CD4-positive, alpha-beta T cell (primary cell): Measurements from ENCODE around the gene KLRF2. TPM values are rescaled to one million over a fixed set of nuclear protein-coding genes. Genes with fewer than 3 reads are reported as not detected.

ENCODE experiments used
- ATAC-seq: fragments of 200-7000 bp; cut with Tn5 transposase; one replicate; pipeline ENCODE4 v1.10.0; 2022; ENCODE audit warnings: mild to moderate bottlenecking; ENCODE audit not compliant: poor library complexity
- CTCF ChIA-PET: fragments of 350-600 bp; sonication (Branson Sonifier 250); formaldehyde crosslinking; loops from one replicate; lab custom pipeline; 2021; ENCODE audit warnings: antibody characterized with exemption, inconsistent platforms; lab: Charles Lee
- POLR2A ChIA-PET: fragments of 350-600 bp; sonication (Branson Sonifier 250); formaldehyde crosslinking; loops from one replicate; lab custom pipeline; 2021; ENCODE audit warnings: antibody characterized with exemption, inconsistent platforms; lab: Charles Lee
- DNase-seq, 14 experiments: peaks; one replicate each; pipeline ENCODE4 v3.0.0-alpha.2; 2013 to 2020; ENCODE audit warnings: mixed read lengths in 2 of 14
- H3K27ac ChIP-seq, 2 donors: one replicate each; pipeline versions ENCODE4 v1.5.1 to v1.7.0; 2013; ENCODE audit warnings: low read length in 2 of 2, low read depth in 1 of 2, mild to moderate bottlenecking in 1 of 2
- H3K27me3 ChIP-seq, 2 experiments: 1 replicate in 1 of 2; 2 replicates in 1 of 2; pipeline versions ENCODE4 v1.6.1 to v1.7.0; 2013; ENCODE audit warnings: low read length in 2 of 2, control low read depth in 1 of 2, mild to moderate bottlenecking in 1 of 2, moderate library complexity in 1 of 2; ENCODE audit not compliant: insufficient read depth in 2 of 2, control insufficient read depth in 1 of 2
- H3K36me3 ChIP-seq: one replicate; pipeline ENCODE4 v1.6.1; 2013; ENCODE audit warnings: low read length, control low read depth; ENCODE audit not compliant: insufficient read depth
- H3K4me1 ChIP-seq: one replicate; pipeline ENCODE4 v1.6.1; 2013; ENCODE audit warnings: low read length, control low read depth; ENCODE audit not compliant: insufficient read depth
- H3K4me3 ChIP-seq: one replicate; pipeline ENCODE4 v1.5.1; 2013; ENCODE audit warnings: mild to moderate bottlenecking, low read length, moderate library complexity
- H3K9me3 ChIP-seq, 2 experiments: 1 replicate in 1 of 2; 2 replicates in 1 of 2; pipeline versions ENCODE4 v1.6.1 to v1.7.0; 2013; ENCODE audit warnings: low read length in 2 of 2, mild to moderate bottlenecking in 2 of 2, control low read depth in 1 of 2, moderate library complexity in 1 of 2; ENCODE audit not compliant: control insufficient read depth in 1 of 2, insufficient read depth in 1 of 2
- H3K27ac Mint-ChIP-seq: one replicate; pipeline ENCODE4 v1.8.0; 2020; ENCODE audit warnings: mixed read lengths
- H3K27me3 Mint-ChIP-seq: one replicate; pipeline ENCODE4 v1.8.0; 2021; ENCODE audit warnings: mixed read lengths
- H3K36me3 Mint-ChIP-seq: one replicate; pipeline ENCODE4 v1.8.0; 2021; ENCODE audit warnings: low read depth, mixed read lengths
- H3K4me1 Mint-ChIP-seq: one replicate; pipeline ENCODE4 v1.8.0; 2021; ENCODE audit warnings: low read depth, mixed read lengths
- H3K4me3 Mint-ChIP-seq: one replicate; pipeline ENCODE4 v1.8.0; 2020; ENCODE audit warnings: mild to moderate bottlenecking, mixed read lengths
- H3K9me3 Mint-ChIP-seq: one replicate; pipeline ENCODE4 v1.8.0; 2020; ENCODE audit warnings: mixed read lengths
- CTCF ChIP-seq: fragments of 200-600 bp; IDR thresholded peaks from one replicate; pipeline ENCODE4 v1.8.0; 2022; ENCODE audit warnings: antibody characterized with exemption, mild to moderate bottlenecking
- intact Hi-C, 2 experiments: fragments of 100-400 bp; cut with DNase I in 1 of 2; cut with micrococcal nuclease in 1 of 2; formaldehyde crosslinking; loops; one replicate each; pipeline versions ENCODE4 v1.15.1 to v1.9.0; 2023 to 2025; cut with DNase I, micrococcal nuclease
- total RNA-seq, 174 experiments: library from RNA in 2 of 174; stranded (reverse) in 2 of 174; gene quantifications; one replicate each; pipeline ENCODE4 v1.2.3 and lab custom pipeline; 2021 to 2026

The KLRF2 gene
- total RNA-seq, 2 experiments from 2014 or later = not detected

DNA sequence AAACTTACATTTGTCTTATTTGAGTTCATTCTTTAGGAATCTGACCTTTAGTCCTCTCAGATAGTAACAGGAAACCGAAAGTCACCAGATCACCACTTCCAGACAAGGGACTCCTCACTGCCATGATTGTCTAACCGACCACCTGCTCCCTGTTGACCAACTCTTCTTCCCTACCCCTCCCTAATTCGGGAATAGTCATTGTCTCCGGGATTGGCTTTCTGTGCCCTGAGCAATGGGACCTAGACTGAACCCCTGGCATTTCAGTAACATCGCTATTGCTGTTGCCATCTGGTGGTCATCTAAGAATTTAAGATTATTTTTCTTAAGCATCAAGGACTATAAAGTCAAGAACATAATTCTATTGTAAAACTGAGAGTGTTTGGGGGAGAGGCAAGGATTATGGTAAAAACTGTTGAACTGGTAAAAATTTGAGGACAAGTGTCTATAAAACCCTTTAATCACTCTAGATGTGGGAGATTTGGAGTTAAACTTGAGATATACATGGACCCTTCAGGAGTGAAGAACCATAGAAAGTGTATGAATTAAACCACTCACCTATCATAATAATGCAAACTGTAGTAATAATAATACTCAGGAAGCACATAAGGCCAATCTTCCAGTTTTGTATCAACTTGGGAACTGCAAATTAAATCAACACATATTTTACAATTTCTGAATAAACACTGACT, 44.6 kb downstream of the KLRF2 start:
- Mint-ChIP-seq H3K27ac (no peak overlapping the region), H3K4me1 (peaks cover 9% of the 10 kb centered on the region), H3K4me3 (peak overlapping the region; percentile 51), H3K36me3 (no peaks in the 10 kb centered on the region), H3K27me3 (no peaks in the 10 kb centered on the region), H3K9me3 (no peaks in the 10 kb centered on the region)
- intact Hi-C loops = loop anchor here (1.0 to 10.0 kb wide), 7 partner anchors 59 to 294 kb away; partner anchors contain the start of gene CLEC2B (in 1 of the 2)
- ATAC-seq (peak; percentile 48), DNase-seq (peak in 5 of 14 experiments; percentile 9 to 70 (median 57))
- Histone ChIP-seq H3K27me3 (no peaks in the 10 kb centered on the region), H3K27ac (no peak overlapping the region), H3K9me3 (no peaks in the 10 kb centered on the region), H3K4me3 (peak overlapping the region; percentile 21), H3K4me1 (no peaks in the 10 kb centered on the region), H3K36me3 (no peaks in the 10 kb centered on the region)
- ChIA-PET CTCF (interaction anchor here (1.0 to 1.9 kb wide), 3 partner anchors 112 to 178 kb away, joined by 3 to 9 read pairs (median 5); no protein-coding TSS in a partner anchor), POLR2A (interaction anchor here (0.8 to 1.2 kb wide), 5 partner anchors 14 to 112 kb away, joined by 3 to 5 read pairs (median 4); partner anchors contain the start of gene CLEC2B)
- peak; percentile 75 for TF ChIP-seq CTCF

- Histone ChIP-seq H3K36me3 (no peaks in the 10 kb centered on the region), H3K27ac (no peak overlapping the region), H3K27me3 (peaks cover 0 to 3% of the 10 kb centered on the region in 2 experiments), H3K4me3 (no peak overlapping the region), H3K4me1 (no peaks in the 10 kb centered on the region), H3K9me3 (no peaks in the 10 kb centered on the region)
- ChIA-PET CTCF (interaction anchor here (1.2 kb wide), 1 partner anchor 113 kb away, joined by 6 read pairs; no protein-coding TSS in a partner anchor), POLR2A (no interaction called here)
- H3K27ac Mint-ChIP-seq = no peak overlapping the region
- intact Hi-C loops = loop anchor here (1.0 to 10.0 kb wide), 5 partner anchors 60 to 295 kb away; partner anchors contain the start of gene CLEC2B (in 1 of the 2)
- no peak for ATAC-seq
- H3K4me3 Mint-ChIP-seq = no peak overlapping the region
- DNase-seq = no peak
- no peaks in the 10 kb centered on the region for H3K9me3 Mint-ChIP-seq
- no peaks in the 10 kb centered on the region for H3K36me3 Mint-ChIP-seq
- no peak for TF ChIP-seq CTCF
- peaks cover 9% of the 10 kb centered on the region for H3K4me1 Mint-ChIP-seq
- no peaks in the 10 kb centered on the region for H3K27me3 Mint-ChIP-seq
Measured at GRCh38 chr12:9926876-9927275, 45.6 kb downstream of the KLRF2 start.

DNA sequence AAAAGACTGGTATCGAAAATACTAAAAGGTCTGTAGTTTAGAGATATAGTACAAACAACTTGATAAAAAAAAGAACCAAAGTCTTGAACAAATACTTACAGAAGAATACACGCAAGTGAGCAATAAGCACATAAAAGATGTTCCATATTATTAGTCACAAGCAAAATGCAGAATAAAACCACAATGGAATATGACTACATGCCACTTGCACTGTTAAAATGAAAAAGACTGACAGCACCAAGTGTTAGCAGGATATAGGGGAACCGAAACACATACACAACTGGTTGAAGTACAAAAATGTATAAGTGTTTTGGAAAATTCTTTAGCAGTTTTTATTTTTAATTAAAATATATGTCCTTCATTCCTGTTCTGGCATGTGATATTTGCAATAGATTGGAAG, 47.3 kb downstream of the KLRF2 start:
- Mint-ChIP-seq H3K4me3 (no peak overlapping the region), H3K9me3 (no peaks in the 10 kb centered on the region), H3K36me3 (no peaks in the 10 kb centered on the region), H3K27me3 (no peaks in the 10 kb centered on the region), H3K4me1 (peaks cover 4% of the 10 kb centered on the region), H3K27ac (no peak overlapping the region)
- Histone ChIP-seq H3K27ac (no peak overlapping the region), H3K36me3 (no peaks in the 10 kb centered on the region), H3K4me1 (no peaks in the 10 kb centered on the region), H3K4me3 (no peak overlapping the region), H3K9me3 (no peaks in the 10 kb centered on the region), H3K27me3 (peaks cover 0 to 3% of the 10 kb centered on the region in 2 experiments)
- DNase-seq = no peak
- intact Hi-C loops = loop anchor here (5.0 to 10.0 kb wide), 3 partner anchors 61 to 296 kb away; partner anchors contain the start of gene CLEC2B (in 1 of the 2)
- ChIA-PET POLR2A (interaction anchor here (1.3 kb wide), 1 partner anchor 114 kb away, joined by 3 read pairs; no protein-coding TSS in a partner anchor), CTCF (interaction anchor here (1.2 kb wide), 1 partner anchor 115 kb away, joined by 4 read pairs; no protein-coding TSS in a partner anchor)
- no peak for TF ChIP-seq CTCF
- no peak for ATAC-seq
